ENCODE data around the gene PDIA3.
A peak's percentile ranks its signal among the peaks of the same experiment; 100 is the strongest.
"Not testable (repeated sequence)": the region's sequence is repeated elsewhere in the genome, so short reads cannot be mapped to it uniquely, and the experiment has no call there.

The PDIA3 gene

GRCh38 chr15:43746245-43746902, at the start of gene PDIA3:
TSS of gene PDIA3 (plus strand) at chr15:43746438. CDS start at chr15:43746540, 102 bp downstream.
- DNase-seq (ENCODE audit: insufficient read length, low spot score) (peak; percentile 88), FAIRE-seq (peak; percentile 90)

- DNase-seq (ENCODE audit: insufficient read length, low spot score) (no peak), FAIRE-seq (no peak)
Observed at GRCh38 chr15:43702174-43702573, 44.1 kb upstream of the PDIA3 start.

- DNase-seq (ENCODE audit: insufficient read length, low spot score): no peak
- no peak for FAIRE-seq
Observed at GRCh38 chr15:43702701-43703424, 43.4 kb upstream of the PDIA3 start.

DNA sequence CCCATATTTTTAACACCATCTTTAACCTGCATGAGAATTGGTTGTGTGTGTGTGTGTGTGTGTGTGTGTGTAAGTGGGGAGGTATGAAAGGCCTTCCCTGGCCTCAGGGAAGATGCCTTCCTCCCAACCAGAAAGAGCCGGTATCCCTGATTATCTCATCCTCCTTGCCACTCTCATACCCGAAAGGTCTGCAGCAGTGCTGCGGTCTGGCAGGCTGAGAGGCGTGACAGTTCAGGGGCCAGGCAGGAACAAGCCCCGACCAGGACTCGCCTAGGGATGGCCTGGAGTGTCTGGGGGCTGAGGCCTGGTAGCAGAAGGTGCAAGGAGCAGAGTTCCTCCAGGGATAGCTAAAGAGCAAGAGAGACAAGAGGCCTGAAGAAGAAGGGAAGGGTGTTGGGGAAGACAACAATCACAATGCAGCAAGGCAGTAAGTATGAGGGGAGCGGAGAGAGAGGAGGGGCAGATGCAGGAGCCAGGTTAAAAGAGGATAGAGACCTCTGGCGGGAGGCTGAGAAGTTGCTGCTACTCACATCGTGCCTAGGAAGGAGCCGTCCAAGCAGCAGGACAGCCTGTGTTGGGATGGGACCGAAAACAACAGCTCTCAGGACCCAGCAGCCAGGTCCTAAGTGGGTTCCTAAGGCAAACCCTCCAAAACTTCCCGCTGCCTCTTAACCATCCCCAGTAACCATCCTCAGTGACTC, 35.7 kb upstream of the PDIA3 start:
- FAIRE-seq; DNase-seq (ENCODE audit: insufficient read length, low spot score): not testable (repeated sequence)

DNA sequence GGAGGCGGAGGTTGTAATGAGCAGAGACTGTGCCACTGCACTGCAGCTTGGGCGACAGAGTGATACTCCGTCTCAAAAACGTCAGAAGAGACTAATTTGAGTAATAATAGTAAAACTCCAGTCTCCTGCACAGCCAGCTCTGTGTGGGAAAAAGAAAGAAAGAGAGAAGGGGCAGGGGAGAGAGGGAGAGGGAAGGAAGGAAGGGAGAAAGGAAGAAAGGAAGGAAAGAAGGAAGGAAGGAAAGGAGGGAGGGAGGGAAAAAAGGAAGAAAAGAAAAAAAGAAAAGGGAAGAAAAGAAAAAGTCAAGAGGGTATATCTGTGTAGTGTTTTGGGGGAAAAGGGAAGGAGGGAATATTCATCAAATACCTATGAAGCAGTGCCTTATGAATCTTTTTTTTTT, 23.1 kb upstream of the PDIA3 start:
- DNase-seq (ENCODE audit: insufficient read length, low spot score) (no peak), FAIRE-seq (no peak)

DNA sequence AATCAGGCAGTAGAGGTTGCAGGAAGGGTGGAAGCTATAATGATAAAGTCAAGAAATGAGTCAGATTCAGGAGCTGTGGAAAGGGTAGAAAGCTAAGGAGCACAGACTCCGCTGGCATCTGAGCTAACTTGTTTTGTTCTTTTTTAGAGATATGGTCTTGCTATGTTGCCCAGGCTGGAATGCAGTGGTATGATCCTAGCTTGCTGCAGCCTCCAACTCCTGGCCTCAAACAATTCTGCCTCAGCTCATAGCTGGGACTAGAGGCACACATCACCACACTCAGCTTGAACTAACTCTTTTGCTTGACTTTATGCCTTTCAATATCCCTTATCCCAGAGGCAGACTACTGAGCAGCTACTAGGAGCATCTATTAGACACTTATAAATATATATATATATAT, 19.9 kb upstream of the PDIA3 start:
- not testable (repeated sequence) for DNase-seq (ENCODE audit: insufficient read length, low spot score); FAIRE-seq

DNA sequence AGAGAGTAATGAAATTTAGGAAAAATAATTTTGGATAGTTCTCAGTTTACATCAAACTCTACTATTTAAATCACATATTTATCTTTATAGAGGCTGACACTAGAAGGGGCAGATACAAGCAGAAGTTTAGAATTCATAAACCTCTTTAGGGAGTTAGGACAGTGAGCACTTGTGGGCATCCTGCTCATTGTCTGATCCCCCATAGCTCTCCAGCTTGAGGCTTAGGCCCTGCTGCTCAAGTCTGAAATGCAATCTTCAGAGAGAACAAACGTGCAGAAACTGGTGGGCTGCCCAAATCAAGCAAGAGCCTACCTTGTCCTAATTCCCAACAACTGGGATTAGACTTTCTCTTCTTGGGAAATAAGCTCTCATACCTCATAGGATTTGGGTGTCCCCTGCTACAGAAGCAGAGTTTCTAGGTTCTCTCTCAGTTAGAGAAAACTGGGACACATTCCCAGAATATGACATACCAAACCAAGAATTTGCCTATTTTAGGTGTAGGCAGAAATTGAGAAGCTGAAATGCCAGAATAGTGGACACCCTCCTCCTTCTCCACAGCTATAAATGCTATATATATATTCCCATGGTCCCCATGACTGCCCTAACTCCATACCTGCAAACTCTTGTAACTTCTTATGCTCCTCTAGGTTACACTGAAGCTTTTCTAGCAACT, 18.0 kb upstream of the PDIA3 start:
- not testable (repeated sequence) for DNase-seq (ENCODE audit: insufficient read length, low spot score); FAIRE-seq

DNA sequence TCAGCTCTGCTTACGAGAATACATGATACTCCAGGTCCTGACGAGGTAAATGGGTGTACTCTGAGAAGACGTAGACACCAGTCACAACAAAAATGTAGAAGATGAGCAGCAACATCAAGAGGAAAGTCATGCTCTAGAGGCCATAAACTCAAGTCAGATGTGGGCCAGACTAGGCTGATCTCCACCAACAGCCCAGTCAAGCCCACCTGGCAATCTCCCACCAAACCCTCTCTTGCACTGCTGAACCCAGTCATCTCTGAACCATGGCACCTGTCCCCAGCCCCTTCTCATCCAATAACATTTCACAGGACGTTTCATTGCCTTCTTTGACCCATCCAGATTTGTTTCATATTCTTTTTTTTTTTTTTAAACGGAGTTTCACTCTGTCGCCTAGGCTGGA, 10.8 kb upstream of the PDIA3 start:
- FAIRE-seq (no peak), DNase-seq (ENCODE audit: insufficient read length, low spot score) (no peak)

DNA sequence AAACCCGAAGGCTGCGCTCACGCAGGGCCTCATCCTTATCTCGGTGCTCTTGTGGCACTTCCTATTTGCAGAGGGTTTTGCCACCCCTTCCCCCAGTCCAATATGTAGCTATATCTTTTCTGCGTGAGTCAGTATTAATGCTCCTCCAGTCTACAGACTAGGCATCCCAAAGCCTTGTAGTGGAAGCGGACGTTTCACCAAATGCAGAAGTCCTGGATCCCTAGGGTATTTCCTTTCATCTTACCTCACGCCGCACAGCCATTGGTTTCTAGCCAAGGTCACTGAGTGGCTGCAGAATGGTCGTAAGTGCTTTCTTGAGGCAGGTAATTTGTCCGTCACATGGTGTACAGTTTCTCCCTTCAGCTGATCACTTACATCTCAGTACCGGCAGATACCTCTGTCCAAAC, 668 bp downstream of the PDIA3 start:
- FAIRE-seq; DNase-seq (ENCODE audit: insufficient read length, low spot score): not testable (repeated sequence)

GRCh38 chr15:43748376-43748775, 2.1 kb downstream of the PDIA3 start:
- no peak for DNase-seq (ENCODE audit: insufficient read length, low spot score)
- FAIRE-seq: no peak

GRCh38 chr15:43749690-43750345, 3.6 kb downstream of the PDIA3 start:
- DNase-seq (ENCODE audit: insufficient read length, low spot score) (no peak), FAIRE-seq (no peak)

- DNase-seq (ENCODE audit: insufficient read length, low spot score): no peak
- FAIRE-seq: no peak
Observed at GRCh38 chr15:43751885-43752284, 5.6 kb downstream of the PDIA3 start.

GRCh38 chr15:43762824-43763223, 16.6 kb downstream of the PDIA3 start:
- DNase-seq (ENCODE audit: insufficient read length, low spot score): no peak
- FAIRE-seq: no peak

GRCh38 chr15:43763819-43764446, 17.7 kb downstream of the PDIA3 start:
- no peak for DNase-seq (ENCODE audit: insufficient read length, low spot score)
- no peak for FAIRE-seq

DNA sequence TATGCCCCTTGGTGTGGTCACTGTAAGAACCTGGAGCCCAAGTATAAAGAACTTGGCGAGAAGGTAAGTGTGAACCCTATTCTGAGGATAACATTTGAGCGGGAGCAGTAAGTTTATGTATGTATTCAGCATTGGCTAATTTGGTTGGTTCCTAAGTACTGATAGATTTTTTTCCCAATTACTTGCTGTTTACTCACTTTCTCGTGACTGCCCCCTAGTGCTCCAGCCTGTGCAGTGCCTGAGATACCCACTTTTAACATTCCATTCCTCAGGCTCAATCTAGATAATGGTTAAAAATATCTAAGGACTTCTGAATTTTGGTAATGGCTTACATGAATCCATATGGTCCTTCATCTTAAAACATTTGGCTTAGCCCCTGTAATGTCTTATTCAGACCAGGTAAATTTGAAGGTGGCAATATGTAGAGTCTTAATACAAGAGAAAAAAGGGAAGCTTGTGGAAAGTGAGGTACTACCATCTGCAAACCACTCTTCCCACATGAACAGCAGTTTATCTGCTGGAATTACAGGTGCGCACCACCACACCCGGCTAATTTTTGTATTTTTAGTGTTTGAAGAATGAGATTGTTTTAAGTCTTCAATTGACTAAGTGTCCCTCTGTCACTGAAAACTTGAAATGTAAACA, 23.5 kb downstream of the PDIA3 start:
- DNase-seq (ENCODE audit: insufficient read length, low spot score): peak; percentile 54
- no peak for FAIRE-seq

- no peak for FAIRE-seq
Observed at GRCh38 chr15:43771816-43772215, 25.6 kb downstream of the PDIA3 start.

GRCh38 chr15:43772624-43773023, 26.4 kb downstream of the PDIA3 start:
- DNase-seq (ENCODE audit: insufficient read length, low spot score): no peak
- no peak for FAIRE-seq

More at GRCh38 chr15:43771816-43772215, 25.6 kb downstream of the PDIA3 start:
- DNase-seq (ENCODE audit: insufficient read length, low spot score): no peak

GRCh38 chr15:43774062-43774461, 27.8 kb downstream of the PDIA3 start:
- no peak for FAIRE-seq
- no peak for DNase-seq (ENCODE audit: insufficient read length, low spot score)

DNA sequence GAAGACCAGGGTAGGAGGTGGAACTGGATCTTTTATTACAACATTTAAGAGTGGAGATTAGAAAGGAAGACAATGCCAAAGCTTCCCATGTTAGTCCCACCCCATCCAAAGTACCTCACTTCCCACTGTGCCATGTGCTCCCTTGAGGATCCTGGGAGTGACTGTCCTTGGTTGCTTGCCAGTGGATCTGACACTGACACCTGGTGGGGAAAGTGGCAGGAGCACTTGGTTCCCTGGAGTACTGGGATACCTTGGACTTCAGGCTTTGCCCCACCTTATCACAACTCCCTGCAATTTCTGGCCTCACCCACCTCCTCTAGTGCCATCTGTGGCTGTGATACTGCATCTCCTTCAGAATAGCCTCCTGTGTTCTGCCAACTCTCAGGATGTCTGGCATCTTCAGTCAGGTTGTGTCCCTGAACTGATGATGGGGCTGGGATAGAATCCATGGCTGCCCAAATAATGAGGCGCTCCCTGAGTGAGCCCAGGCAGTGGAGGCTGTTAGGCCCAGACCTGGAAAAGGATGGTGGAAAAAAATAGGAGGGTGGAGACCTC, 29.2 kb downstream of the PDIA3 start:
- DNase-seq (ENCODE audit: insufficient read length, low spot score) (peak; percentile 35), FAIRE-seq (peak; percentile 9)
